NCI-H2081 (cell line): ENCODE measurements around the gene EIF2D.
A peak's percentile ranks its signal among the peaks of the same experiment; 100 is the strongest.

Source experiments
- DNase-seq, 2 experiments: peaks; one replicate each; lab custom pipeline; 2025; lab: John Stamatoyannopoulos, UW

EIF2D gene

DNA sequence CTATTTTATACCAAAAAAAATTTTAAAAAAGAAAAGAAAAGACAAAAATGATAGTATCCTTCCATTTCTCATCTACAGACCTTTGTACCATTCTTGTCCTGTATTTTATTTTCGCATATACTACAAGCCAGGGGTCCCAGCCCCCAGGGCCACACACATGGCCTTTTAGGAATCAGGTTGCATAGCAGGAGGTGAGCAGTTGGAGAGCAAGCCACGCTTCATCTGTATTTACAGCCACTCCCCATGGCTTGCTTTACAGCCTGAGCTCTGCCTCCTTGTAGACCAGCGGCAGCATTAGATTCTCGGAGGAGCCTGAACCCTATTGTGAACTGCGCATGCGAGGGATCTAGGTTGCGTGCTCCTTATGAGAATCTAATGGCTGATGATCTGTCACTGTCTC is 65.2 kb downstream of the EIF2D start:
- DNase-seq: no peak

DNA sequence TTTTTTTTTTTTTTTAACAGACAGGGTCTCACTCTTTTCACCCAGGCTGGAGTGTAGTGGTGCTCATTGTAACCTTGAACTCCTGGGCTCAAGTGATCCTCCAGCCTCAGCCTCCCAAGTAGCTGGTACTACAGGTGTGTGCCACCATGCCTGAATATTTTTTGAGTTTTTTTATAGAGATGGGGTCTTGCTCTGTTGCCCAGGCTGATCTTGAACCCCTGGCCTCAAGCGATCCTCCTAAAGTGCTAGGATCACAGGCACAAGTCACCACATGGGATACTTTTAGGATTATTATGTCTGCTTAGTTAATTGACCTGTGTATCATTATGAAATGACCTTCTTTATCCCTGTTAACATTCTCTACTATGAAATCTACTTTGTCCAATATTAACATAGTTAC is 66.9 kb downstream of the EIF2D start:
- no peak for DNase-seq

DNA sequence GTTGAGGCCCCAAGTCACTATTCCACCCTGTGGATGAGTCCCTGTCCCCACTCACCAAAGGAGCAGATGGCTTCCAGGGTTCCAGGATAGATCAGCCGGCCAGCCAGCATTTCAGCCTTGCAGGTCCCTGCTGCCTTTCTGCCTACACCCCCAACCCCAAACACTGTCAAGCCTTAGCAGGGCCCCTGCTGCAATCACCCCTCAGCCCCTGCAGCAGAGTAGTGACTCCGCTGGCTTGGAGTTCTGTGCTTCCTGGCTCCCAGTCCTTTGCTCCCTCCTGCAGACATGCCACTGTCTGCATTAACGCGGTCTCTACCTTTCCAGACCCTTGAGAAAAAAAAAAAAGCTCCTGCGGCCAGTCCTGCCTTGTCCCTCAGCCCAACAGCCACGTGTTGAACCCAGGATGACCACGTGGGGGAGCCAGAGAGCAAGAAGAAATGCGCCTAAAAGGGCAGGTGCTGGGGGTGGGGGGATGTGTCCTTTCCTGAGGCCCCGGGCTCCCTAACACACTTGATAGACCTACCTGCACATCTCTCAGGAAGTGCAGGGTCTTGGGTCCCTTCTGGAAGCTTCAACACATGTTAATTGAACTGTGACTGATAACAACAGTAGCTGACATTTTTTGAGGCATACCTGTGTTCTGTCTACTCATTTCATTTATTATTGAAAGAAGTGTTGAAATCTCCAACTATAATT is 67.6 kb downstream of the EIF2D start:
- peak; percentile 80 to 84 for DNase-seq
